Natural killer cell (primary cell): Measurements from ENCODE around the gene LDLRAP1. TPM values are rescaled to one million over a fixed set of nuclear protein-coding genes. Genes with fewer than 3 reads are reported as not detected.

Experiments
- ATAC-seq, 3 donors: fragments of 150-1000 bp in 2 of 3; fragments of 200-7000 bp in 1 of 3; cut with Tn5 transposase; 1 replicate in 1 of 3; 2 replicates in 2 of 3; pipeline ENCODE4 v1.10.0; 2021; ENCODE audit warnings: mild to moderate bottlenecking in 2 of 3, moderate library complexity in 2 of 3
- DNase-seq, 2 donors: peaks; one replicate each; pipeline versions ENCODE4 v3.0.0 to v3.0.0-alpha.2; 2013 to 2021; ENCODE audit warnings: mixed read lengths in 1 of 2
- H3K27ac ChIP-seq: one replicate; pipeline ENCODE4 v1.5.1; 2013; ENCODE audit warnings: mild to moderate bottlenecking, low read length
- H3K27me3 ChIP-seq: one replicate; pipeline ENCODE4 v1.6.1; 2013; ENCODE audit warnings: low read length; ENCODE audit not compliant: control insufficient read depth, insufficient read depth
- H3K36me3 ChIP-seq: one replicate; pipeline ENCODE4 v1.6.1; 2013; ENCODE audit warnings: low read length; ENCODE audit not compliant: control insufficient read depth, insufficient read depth
- H3K4me1 ChIP-seq: one replicate; pipeline ENCODE4 v1.6.1; 2013; ENCODE audit warnings: low read length; ENCODE audit not compliant: control insufficient read depth, insufficient read depth
- H3K4me3 ChIP-seq: one replicate; pipeline ENCODE4 v1.5.1; 2013; ENCODE audit warnings: low read length
- H3K9me3 ChIP-seq: one replicate; pipeline ENCODE4 v1.6.1; 2013; ENCODE audit warnings: low read length; ENCODE audit not compliant: control insufficient read depth, insufficient read depth
- H3K27ac Mint-ChIP-seq, 2 donors: one replicate each; pipeline ENCODE4 v1.8.0; 2022; ENCODE audit warnings: mild to moderate bottlenecking in 2 of 2, mixed read lengths in 2 of 2, moderate library complexity in 1 of 2
- H3K27me3 Mint-ChIP-seq, 2 donors: one replicate each; pipeline ENCODE4 v1.8.0; 2022; ENCODE audit warnings: low read depth in 2 of 2, mixed read lengths in 2 of 2
- H3K36me3 Mint-ChIP-seq: one replicate; pipeline ENCODE4 v1.8.0; 2022; ENCODE audit warnings: mixed read lengths
- H3K4me1 Mint-ChIP-seq, 2 donors: one replicate each; pipeline ENCODE4 v1.8.0; 2022; ENCODE audit warnings: mixed read lengths in 2 of 2
- H3K4me3 Mint-ChIP-seq: one replicate; pipeline ENCODE4 v1.8.0; 2022; ENCODE audit warnings: mild to moderate bottlenecking, moderate library complexity, mixed read lengths
- H3K9me3 Mint-ChIP-seq, 2 donors: one replicate each; pipeline ENCODE4 v1.8.0; 2022; ENCODE audit warnings: mixed read lengths in 2 of 2
- WGBS: methylation state at CpG from one replicate; pipeline ENCODE4 v1.1.7; 2013; ENCODE audit warnings: missing lambda C conversion rate; ENCODE audit not compliant: insufficient coverage; 5-methylcytosine and 5-hydroxymethylcytosine counted together
- intact Hi-C: fragments of 100-400 bp; cut with micrococcal nuclease; formaldehyde crosslinking; loops from one replicate; pipeline ENCODE4 v1.14.2; 2022
- total RNA-seq, 4 donors: library from RNA; stranded (reverse); fragments of 120-200 nt in 1 of 4; gene quantifications; one replicate each; pipeline versions ENCODE4 v1.2.3 to v1.2.4, GENCODE V29; 2013 to 2022
- TF ChIP-seq, protein P1 (sequence below): fragments of 200-600 bp; IDR thresholded peaks from one replicate; pipeline ENCODE4 v1.8.0; 2022; ENCODE audit warnings: antibody characterized with exemption

Gene LDLRAP1
- total RNA-seq, 3 donors from 2014 or later (not counting 1 experiment from before 2014, with no cell fraction given), result 25.2 to 34.0 (median 27.4) TPM

GRCh38 chr1:25531082-25531461 is 12.3 kb upstream of the LDLRAP1 start:
- Mint-ChIP-seq H3K4me3 (no peak overlapping the region), H3K27ac (no peak overlapping the region), H3K36me3 (no peaks in the 10 kb centered on the region), H3K9me3 (no peaks in the 10 kb centered on the region), H3K4me1 (no peaks in the 10 kb centered on the region), H3K27me3 (no peaks in the 10 kb centered on the region)
- DNase-seq (no peak), ATAC-seq (no peak)
- WGBS, result 87% methylated on average over 11 of the region's 11 CpGs
- H3K27me3 ChIP-seq, result no peaks in the 10 kb centered on the region
- intact Hi-C loops, result no loop called here
- H3K4me3 ChIP-seq, result no peak overlapping the region
- no peak overlapping the region for H3K27ac ChIP-seq
- no peaks in the 10 kb centered on the region for H3K9me3 ChIP-seq
- TF ChIP-seq, protein P1, sequence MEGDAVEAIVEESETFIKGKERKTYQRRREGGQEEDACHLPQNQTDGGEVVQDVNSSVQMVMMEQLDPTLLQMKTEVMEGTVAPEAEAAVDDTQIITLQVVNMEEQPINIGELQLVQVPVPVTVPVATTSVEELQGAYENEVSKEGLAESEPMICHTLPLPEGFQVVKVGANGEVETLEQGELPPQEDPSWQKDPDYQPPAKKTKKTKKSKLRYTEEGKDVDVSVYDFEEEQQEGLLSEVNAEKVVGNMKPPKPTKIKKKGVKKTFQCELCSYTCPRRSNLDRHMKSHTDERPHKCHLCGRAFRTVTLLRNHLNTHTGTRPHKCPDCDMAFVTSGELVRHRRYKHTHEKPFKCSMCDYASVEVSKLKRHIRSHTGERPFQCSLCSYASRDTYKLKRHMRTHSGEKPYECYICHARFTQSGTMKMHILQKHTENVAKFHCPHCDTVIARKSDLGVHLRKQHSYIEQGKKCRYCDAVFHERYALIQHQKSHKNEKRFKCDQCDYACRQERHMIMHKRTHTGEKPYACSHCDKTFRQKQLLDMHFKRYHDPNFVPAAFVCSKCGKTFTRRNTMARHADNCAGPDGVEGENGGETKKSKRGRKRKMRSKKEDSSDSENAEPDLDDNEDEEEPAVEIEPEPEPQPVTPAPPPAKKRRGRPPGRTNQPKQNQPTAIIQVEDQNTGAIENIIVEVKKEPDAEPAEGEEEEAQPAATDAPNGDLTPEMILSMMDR, result no peak
- no peaks in the 10 kb centered on the region for H3K36me3 ChIP-seq
- no peaks in the 10 kb centered on the region for H3K4me1 ChIP-seq

DNA sequence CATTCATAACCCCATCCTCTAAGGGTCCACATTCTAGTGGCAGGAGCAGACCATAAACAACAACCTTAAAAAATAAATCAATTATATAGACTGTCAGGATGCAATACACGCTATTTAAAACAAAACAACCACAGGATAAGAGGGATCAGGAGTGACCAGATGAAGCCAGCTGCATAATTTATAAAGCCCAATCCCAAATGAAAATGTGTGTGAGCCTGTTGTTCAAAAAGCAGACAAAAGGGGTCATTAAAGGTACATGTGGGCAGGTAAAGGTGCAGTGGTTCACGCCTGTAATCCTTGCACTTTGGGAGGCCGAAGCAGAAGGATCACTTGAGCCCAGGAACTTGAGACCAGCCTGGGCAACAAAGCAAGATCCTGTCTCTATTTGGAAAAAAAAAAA is 10.4 kb upstream of the LDLRAP1 start:
- H3K27me3 Mint-ChIP-seq, result no peaks in the 10 kb centered on the region
- Histone ChIP-seq H3K4me1 (no peaks in the 10 kb centered on the region), H3K27ac (no peak overlapping the region), H3K36me3 (no peaks in the 10 kb centered on the region), H3K4me3 (no peak overlapping the region), H3K27me3 (no peaks in the 10 kb centered on the region), H3K9me3 (no peaks in the 10 kb centered on the region)
- no peaks in the 10 kb centered on the region for H3K9me3 Mint-ChIP-seq
- intact Hi-C loops, result no loop called here
- peak in 1 of 2 donors; percentile 38 for DNase-seq
- TF ChIP-seq, protein P1, result no peak
- H3K27ac Mint-ChIP-seq, result no peak overlapping the region
- WGBS, result 83% methylated on average over 2 of the region's 3 CpGs
- no peak overlapping the region for H3K4me3 Mint-ChIP-seq
- no peaks in the 10 kb centered on the region for H3K4me1 Mint-ChIP-seq
- ATAC-seq, result no peak
- H3K36me3 Mint-ChIP-seq, result no peaks in the 10 kb centered on the region

- H3K9me3 ChIP-seq, result no peaks in the 10 kb centered on the region
- H3K4me1 Mint-ChIP-seq, result no peaks in the 10 kb centered on the region
- TF ChIP-seq, protein P1, result no peak
- H3K4me3 Mint-ChIP-seq, result no peak overlapping the region
- H3K4me1 ChIP-seq, result no peaks in the 10 kb centered on the region
- H3K27ac Mint-ChIP-seq, result no peak overlapping the region
- no peaks in the 10 kb centered on the region for H3K36me3 ChIP-seq
- H3K27me3 ChIP-seq, result no peaks in the 10 kb centered on the region
- ATAC-seq (no peak), DNase-seq (no peak)
- no peaks in the 10 kb centered on the region for H3K36me3 Mint-ChIP-seq
- intact Hi-C loops, result no loop called here
- no peaks in the 10 kb centered on the region for H3K27me3 Mint-ChIP-seq
- no peak overlapping the region for H3K27ac ChIP-seq
- H3K9me3 Mint-ChIP-seq, result no peaks in the 10 kb centered on the region
- WGBS, result 84% methylated on average over 8 of the region's 9 CpGs
- no peak overlapping the region for H3K4me3 ChIP-seq
These were observed 9.5 kb upstream of the LDLRAP1 start for GRCh38 chr1:25533775-25534409.

GRCh38 chr1:25534410-25534788 is 9.0 kb upstream of the LDLRAP1 start:
- Mint-ChIP-seq H3K36me3 (no peaks in the 10 kb centered on the region), H3K27me3 (no peaks in the 10 kb centered on the region), H3K4me3 (no peak overlapping the region), H3K4me1 (no peaks in the 10 kb centered on the region), H3K9me3 (no peaks in the 10 kb centered on the region), H3K27ac (no peak overlapping the region)
- Histone ChIP-seq H3K4me1 (no peaks in the 10 kb centered on the region), H3K9me3 (no peaks in the 10 kb centered on the region), H3K4me3 (no peak overlapping the region), H3K27ac (no peak overlapping the region), H3K27me3 (no peaks in the 10 kb centered on the region), H3K36me3 (no peaks in the 10 kb centered on the region)
- WGBS, result 91% methylated on average over 4 of the region's 4 CpGs
- DNase-seq (no peak), ATAC-seq (no peak)
- TF ChIP-seq, protein P1, result no peak
- intact Hi-C loops, result no loop called here
